NCI-H345 (cell line): ENCODE results near the gene PXMP4.

Source experiments
- DNase-seq: peaks from one replicate; lab custom pipeline; 2025; lab: John Stamatoyannopoulos, UW

PXMP4 gene

DNA sequence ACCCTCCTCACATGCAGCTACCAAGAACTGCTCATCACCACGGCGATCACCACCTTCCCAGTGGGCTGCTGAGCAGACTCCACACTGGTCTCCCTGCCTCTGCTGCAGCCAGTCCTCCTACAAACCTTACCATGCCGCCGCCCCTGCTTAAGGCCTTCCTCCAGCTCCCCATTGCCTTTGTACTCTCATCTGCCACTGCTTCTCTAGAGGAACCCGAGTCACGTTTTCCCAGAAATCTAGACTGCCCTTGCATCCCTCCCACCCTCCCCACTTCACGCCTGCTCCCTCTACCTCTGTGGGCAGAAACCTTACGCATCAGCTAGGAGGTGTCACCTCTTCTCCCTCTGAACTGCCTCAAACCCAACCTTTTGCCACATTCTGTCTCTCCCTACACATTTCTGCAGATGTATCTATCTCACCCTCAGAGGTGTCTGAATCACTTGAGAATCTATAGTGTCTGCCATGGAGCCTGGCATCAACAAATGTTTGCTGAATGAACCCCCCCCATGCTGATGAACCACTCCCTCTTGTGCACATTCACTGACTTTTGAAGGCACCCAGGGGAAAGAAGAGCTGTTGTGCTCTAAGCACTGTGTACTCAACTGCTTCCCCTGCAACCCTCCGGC, 38.3 kb downstream of the PXMP4 start:
- DNase-seq = peak; percentile 72

DNA sequence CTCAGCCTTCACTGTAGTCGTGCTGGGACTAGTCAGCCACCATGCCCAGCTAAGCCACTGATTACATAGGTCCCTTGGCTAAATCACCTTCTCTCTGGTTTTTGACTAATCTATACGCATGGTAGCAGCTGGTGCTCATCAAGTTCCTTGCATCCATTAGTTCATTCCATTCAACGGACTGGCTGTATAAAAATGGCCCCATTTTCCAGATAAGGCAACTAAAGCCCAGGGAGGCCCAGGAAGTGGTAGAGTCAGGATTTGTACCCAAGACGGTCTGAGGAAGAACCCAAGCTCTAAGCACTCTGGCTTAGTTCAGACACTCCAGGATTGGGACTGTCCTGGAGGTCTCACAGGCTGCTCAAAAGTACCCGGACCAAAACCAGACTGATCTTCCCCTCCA, 38.8 kb downstream of the PXMP4 start:
- DNase-seq = no peak

DNA sequence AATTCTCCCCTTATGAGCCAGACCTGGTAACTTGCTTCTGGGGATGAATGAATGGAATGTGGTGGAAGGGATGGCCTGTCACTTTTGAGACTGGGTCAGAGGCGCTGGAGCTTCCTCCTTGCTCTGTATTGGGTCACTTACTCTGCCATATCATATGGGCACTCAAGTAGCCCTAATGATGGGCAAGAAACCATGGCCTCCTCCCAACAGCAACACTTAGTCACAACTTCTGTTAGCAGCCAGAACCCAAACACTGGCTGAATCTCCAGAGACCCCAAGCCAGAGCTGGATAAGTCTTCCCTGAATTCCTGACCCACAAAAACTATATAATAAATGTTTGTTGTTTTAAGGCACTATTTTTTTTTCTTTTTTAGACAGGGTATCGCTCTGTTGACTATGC, 39.4 kb downstream of the PXMP4 start:
- DNase-seq = no peak

DNA sequence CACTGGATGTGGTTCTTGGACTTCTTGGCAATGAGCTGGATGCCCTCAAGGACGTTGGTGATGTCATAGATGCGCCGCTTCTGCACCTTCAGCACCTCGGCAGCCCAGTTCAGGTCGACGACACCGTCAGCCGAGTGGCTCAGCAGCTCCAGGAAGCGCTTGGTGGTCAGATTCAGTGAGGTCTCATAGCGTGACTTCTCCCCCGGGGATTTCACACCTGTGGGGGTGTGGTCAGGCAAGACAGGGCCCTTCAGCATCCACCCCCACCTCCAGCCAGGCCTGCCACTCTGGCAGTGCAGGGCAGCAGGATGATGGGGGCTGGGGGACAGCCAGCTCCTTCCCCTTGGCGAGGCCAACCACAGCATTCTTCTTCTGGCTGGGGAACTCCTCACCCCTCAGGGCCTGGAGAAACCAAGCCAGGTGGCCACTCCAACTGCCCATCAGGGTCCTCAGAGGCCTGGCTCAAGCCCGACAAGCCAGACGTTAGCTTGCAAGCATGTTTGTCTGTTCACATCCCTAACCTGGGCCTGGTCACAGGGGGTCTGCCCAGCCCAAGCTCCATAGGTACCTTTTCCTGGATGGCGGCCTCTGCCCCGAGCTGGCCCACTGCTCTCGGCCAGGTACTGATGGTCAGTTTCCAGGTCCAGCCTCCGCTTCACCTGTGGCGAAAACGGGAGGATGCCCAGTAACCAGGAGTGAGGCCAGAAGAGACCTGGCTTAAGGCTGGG, 40.2 kb downstream of the PXMP4 start:
- no peak for DNase-seq

DNA sequence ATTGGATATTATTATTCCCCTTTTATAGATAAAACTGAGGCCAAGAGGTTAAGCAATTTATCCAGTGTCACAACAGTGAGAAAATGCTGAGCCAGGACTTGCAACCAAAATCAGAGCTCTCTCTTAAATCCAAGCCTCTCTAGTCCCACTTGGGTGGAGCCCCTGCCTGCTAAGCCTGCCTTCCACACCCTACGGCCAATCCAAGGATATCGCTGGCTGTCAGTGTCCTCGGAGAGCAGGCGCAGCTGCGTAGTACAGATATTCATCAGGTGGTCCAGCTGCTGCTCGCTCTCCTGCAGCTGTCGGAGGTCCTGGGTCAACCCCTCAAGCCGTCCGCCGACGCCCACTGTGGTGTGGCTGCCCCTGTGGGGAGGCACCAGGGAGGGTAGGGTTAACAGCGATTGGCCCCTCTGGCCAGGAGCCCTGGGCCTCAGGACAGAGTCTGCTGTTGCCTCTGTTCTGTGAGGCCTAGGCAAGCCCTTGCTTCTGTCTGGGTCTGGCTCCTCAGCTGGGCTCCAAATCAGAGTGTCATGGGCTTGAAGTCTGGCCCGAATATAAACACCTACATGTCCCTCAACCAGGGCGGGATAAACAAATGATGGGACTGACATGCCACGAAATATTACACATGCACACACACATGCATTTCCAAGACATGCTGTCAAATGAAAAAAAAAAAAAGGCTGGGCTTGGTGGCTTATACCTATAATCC, 42.0 kb downstream of the PXMP4 start:
- no peak for DNase-seq

DNA sequence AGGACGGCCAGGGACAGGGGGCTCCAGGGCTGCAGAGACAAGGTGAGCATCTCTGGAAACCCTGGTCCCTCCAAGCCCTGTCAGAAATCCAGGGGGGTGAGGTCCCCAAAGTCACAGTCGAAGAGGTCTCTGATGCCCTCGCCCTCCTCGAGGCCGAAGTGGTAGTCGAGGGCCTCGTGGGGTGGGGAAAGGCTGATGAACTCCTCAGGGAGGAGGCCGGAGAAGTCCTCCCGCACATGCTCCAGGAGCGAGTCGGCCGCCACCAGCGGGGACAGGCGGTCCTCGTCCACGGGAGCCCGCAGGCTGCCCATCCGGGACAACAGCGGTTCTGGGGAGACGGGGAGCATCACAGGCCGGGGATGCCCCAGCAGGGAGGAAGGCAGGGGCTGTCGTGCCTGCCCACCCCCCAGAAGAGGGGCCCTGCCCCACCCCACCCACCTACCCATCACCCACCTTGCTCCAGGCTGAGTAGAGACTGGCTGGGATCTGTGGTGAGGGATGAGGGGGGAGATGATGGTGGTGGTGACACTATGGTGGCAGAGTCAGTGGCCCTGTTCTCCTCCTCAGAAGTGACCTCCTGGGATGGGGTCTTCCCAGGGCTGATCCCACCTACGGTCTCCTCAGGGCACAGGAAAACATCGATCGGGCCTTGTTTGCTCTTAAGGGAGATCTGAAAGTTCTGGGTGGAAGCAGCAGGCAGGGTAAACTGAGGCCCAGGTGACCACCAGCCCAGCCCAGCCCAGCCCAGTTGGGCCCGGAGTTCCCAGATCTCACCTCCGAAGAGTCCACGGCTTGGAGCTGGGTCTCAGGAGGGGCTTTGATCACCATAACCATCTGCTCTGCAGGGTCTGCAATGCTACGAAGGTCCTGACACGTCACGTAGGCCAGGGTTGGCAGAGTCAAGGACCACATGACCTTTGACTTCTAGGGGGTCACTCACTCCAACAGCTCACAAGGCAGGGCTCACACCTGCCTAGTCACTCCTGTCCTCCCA, 43.2 kb downstream of the PXMP4 start:
- DNase-seq = no peak

DNA sequence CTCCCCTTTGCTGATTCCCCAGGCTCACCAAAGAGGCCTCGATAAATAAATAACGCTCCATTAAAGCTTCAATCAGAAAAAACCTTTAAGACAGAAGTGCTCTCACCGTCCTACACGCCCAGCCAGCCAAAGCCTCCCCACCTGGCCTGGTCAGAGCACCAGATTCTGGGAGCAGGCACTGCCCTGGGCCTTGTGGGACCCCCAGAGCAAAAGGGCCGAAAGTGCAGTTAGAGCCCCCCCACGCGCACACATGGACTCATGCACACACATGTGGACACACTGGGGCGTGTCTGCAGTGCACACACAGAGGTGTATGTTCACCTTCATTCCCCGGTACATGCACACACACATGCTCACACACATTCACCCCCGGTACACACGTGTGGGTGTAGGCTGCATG, 44.0 kb downstream of the PXMP4 start:
- no peak for DNase-seq

DNA sequence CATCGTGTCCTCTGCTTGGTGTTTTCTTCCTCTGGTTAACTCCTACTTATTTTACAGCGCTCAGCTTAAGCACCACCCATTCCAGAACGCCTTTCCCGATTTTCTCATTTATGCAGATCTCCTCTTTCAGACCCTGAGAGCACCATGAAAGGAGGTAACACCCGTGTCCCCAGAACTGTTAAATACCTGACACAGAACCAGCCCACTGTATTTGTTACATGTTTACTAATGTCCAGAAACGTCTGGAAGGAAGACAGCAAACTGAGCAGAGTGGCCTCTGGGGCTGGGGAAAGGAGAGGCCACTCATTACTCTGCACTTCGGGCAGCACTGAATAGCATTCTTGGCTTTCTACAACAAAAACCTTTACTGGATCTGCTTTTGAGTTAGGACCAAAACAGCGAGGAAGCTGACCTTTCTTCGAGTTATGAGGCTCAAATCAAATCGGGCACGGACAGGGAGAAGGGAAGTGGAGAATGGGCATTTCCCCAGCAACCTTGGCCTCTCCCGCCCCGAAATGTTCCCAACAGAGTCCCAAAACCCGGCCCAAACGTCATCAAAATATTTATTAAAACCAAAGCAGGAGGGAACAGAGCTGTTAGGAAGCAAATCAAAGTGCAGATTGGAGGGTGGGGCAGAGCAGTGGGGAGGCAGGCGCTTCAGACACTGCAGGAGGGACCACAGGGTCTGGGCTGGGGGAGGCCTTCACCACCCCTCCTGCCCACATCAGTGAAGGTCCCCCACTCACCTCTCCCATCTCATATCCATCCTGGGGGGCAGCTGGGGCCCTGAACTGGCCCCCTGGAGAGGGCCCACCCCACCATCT, 44.8 kb downstream of the PXMP4 start:
- no peak for DNase-seq

DNA sequence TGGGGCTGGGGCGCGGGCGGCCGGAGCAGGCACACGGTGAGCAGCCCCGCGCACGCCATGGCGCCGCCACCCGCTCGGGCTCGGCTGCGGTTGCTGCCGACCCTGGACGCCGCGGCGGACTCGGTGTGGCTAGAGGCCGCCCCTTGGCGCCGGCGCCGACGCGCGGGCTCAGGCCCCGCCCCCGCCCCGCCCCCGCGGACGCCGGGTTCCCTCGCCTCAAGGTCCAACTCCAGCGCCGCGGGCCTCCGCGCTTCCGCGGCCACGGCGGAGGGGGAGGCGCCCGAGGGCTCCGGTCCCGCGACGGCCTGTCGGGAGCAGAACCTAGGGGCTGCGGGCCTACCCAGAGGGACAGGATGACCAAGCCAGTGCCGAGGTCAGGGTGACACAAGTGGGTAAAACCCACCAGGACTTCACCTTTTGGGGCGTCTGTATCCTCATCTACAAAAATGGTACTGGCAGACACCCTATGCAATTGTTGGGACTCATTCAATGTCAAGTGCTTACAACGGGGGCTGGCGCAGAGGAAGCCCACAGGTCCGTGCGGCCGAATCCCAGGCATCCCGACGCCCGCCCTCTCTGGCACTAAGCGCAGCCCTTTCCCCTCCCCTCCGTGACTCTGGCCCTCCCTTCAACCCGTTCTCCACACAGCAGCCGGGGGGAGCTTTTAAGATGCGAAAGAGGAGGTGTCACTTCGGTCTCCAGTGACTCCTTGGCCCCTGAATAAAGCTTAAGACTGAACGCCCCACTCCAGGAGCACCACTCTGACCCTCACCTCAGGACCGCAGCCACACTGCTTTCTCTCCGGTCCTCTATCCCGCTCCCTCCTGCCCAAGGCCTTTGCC, 45.6 kb downstream of the PXMP4 start, which contains the start of gene NECAB3:
Gene NECAB3 (minus strand): TSS at position 135 of the 842 bp plus-strand sequence. CDS start 76 bp downstream, at position 59.
- DNase-seq = peak; percentile 89

DNA sequence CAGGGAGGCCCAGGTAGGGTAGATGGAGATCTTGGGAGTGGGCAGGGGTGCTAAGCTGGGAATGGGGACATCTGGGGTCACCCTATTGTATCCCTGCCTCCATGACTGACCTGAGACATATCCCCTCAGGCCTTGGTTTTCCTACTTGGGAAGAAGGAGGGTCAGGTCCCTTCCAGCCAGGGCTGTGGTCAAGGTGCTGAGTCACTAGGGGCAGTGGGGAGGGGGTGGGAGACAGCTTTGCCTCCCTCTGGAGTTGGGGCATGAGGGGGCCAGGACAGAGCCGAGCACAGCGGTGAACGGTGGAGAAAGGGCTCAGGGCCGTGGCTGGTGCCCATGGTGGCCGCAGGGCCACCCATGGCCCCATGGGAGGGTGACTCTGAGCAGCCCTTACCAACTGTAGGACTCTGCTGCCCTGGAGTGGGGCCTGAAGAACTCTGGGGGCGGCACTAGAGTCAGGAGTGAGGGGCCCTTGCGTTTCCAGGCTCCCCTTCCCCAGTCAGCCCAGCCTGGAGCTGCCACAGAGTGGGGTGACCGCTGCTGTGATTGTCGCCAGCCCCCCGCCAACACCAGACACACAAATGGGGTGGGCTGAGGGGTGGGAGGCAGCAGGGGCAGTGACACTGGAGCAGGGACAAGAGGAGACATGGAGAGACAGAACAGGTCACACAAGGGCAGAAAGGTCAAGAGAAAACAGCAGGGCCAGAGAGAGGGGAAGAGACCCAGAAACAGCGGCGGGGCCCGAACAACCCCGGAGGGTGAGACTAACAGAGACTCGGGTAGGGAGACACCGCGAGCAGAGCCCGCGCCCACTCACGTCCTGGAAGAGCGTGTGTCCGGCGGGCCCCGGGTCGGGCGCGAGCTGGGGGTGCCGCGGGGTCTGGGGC, 46.5 kb downstream of the PXMP4 start:
- DNase-seq = no peak

DNA sequence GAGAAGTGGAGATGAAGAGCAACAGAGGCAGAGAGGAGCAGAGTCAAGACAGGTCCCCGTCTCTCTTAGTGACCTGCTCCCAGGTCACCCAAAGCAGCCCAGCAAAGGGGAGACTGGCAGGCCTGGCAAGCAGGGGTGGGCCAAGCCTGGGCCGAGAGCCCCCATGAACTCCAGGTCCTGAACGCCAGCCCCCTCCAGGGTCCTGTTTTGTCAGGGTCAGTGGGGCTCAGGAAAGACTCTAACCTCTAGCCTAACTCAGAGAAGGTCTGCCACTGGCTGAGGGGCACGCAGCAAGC, 47.0 kb downstream of the PXMP4 start:
- no peak for DNase-seq

DNA sequence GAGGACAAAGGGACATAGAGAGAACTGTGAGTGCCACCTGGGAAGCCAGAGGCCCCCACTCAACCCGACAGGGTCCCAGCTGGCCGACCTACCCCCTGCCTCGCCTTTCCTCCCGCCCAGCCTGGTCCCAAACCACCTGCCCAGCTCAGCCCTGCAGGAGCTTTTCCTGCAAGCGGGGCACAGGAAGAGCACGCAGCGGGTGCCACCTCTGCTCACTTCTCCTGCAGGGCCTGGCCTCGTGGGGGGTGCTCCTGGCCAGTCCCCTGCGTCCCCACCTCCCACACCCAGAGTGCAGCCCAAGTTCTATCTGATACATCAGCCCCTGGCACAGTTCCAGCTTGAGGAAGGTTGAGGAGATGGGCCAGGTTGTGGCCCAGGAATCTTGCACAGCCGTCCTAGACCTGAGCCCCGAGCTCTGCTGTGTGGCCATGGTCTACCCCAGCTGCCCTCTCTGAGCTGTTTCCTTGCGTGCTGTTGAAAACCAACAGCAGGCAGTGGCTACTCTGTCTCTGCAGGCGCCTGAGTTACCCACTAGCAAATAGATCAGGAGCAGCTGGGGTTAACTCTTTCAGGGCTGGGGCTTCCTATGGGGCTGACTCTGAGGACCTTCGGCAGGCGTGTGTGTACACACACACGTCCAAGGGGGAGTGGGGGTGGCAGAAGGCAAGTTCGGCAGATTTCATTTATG, 47.5 kb downstream of the PXMP4 start:
- DNase-seq = peak; percentile 84

DNA sequence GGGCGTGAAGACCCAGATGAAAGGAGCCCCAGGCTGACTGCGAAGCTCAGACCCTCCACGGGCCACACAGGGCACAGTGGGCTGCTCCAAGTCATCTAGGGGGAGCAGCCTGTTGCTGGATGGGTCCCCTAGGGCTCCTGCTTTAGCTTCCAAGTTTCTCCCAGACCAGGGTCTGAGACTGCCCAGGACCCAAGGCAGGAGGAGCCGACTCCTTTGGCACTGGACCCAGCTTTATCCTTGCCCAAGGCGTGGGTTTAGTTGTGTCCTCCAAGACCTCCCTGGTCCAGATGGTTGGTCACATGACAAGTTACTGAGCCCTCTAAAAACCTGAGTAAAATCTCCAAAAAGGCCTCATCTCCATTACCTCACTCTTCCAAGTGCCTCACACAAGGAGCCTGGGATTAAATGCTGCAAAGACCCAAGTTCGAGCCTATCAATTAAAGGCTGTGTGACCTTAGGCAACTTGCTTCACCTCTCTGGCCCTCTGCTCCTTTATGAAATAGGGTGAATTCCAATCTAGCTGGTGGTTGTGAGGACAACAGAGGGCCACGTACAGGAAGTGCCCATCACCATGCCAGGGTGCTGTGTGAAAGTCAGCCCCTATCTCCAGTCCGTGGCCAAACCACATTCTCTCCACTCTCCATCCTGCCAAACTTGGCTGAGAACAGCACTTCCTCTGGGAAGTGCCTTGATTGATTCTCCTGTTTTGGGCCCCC, 48.4 kb downstream of the PXMP4 start:
- no peak for DNase-seq

DNA sequence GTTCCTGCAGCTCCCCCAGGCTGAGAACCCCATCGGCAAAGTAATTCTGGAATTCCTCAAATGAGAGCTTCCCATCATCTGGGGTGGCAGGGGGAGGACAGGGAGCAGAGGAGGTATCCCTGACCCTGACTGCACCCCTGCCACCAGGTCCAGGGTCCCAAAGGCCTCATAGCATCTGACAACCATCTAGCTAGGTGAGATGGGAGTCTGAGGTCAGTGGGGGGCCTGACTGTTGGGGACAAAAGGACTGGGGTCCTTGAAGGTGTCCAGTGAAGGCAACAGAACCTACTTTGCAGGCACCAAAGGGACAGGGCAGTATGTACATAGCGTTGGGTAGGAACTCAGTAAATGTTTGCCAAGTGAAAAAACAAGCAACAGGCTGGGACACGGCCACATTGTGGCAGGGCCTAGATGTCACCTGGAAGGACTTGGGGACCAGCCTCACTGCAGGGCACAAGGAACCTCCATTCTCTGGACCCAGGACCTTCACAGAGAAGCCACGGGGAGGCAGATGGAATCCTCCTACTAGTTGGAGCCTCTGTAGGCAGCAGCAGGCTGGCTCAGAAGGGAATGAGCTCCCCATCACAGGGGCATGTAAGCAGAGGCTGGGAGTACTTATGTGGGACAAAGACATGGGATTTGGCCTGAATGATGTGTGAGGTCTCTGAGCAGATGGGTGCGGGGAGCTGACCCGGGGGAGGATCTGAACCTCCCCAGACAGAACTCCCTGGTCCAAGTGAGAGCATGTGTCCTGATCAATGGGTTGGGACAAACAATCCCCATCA, 49.2 kb downstream of the PXMP4 start:
- DNase-seq = no peak

DNA sequence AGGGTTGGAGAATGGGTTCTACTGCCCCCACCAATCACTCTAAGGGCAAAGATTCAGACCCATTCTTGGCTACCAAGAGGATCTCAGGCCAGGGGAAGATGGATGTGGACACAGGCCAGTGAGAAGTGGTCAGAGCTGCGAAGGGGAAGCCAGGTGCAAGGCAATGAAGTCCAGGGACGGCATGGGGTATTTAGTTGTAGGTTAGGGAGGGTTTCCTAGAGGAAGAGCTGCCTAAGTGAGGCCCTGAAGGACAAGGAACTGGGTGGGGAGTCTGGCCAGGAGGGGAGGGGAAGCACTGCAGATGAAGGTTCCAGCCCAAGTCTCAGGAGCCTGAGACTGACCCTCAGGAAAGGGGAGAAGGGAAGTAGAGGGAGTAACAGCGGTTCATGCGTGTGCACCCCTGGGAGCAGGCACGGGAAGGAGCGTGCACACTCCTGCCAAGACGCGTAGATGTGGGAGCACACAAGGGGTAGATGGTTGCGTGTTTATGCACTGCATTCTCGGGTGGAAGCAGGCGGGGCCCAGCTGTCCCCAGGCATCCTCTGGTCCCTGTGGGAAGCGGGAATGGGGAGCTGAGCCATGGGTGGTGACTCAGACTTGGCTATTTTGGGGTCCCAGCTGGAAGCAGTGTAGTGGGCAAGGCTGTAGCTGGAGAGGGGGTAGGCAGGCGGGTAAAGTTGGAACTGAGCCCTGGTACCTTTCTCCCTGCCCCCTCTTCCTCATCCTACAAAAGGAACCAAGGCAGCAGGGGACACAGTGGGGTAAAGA, 50.1 kb downstream of the PXMP4 start:
- DNase-seq = no peak

DNA sequence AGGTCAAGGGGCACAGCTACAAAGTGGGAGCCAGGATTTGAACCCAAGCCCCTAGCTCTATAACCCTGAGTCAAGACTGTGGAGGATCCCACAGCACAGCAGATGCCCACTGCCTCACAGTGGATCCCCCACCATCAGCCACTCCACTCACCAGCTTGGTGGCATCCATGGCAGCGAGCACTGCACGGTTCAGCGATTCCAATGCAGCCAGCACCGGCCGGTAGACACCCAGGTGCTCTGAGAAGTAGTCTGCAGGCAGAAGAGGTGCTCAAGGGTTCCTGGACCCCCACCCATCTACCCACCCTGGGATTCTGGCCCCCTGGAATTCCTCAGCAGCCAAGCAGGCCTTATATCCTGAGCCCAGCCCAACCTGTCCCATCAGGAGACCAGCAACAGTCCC, 50.9 kb downstream of the PXMP4 start:
- no peak for DNase-seq
